Measurements from ENCODE around the gene LHX4. TPM values are rescaled to one million over a fixed set of nuclear protein-coding genes. Genes with fewer than 3 reads are reported as not detected.

The LHX4 gene
- total and polyA plus RNA-seq, 9 of the 15 experiments (the other 6 are each of a cell fraction or from before 2014, with no cell fraction given) = 0.01 to 0.11 (median 0.07) TPM; not detected in 5

DNA sequence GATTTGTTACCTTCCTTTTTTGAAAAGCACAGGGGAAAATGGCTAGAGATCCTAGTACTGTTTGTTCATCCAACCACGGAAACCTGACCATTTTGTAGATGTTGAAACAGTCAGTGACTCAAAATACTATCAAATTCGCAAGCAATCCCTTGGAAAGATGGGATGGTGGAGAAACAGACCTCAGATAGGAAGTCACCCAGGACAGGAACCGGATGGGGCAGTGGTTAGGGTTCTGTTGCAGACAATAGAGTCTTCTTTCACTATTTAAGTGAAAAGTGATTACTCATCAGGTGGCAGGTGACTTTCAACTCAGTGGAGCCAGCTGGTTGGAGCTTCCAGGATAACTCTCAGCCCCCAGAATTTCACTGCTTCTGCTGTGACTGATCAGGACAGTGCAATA lies 17.0 kb downstream of the LHX4 start:
- no peak for ATAC-seq
- FAIRE-seq = peak; percentile 15
- DNase-seq (ENCODE audit: extremely low read depth in 1 of 4, low spot score in 3 of 4) = no peak
- 4% methylated on average over 3 of the region's 3 CpGs for WGBS (ENCODE audit: insufficient coverage, low coverage, missing lambda C conversion rate)
- in situ Hi-C loops (cut with MboI) (loop anchor here (5.0 kb wide), 1 partner anchor 60 kb away; no protein-coding TSS in a partner anchor), intact Hi-C loops (cut with micrococcal nuclease) (no loop called here)
- no peak overlapping the region for H3K4me3 ChIP-seq
- H3K79me2 ChIP-seq (ENCODE audit: control insufficient read depth, insufficient read depth, low read length) = no peaks in the 10 kb centered on the region
- no peak overlapping the region for H3K9ac ChIP-seq (ENCODE audit: insufficient read depth in 1 of 2, low read depth in 2 of 2, low read length in 2 of 2)
- H3K36me3 ChIP-seq (ENCODE audit: control insufficient read depth, insufficient read depth, low read length) = no peaks in the 10 kb centered on the region
- H3K4me2 ChIP-seq (ENCODE audit: insufficient read depth, low read length) = no peak overlapping the region
- BruUV-seq (replicated peaks) = no TSS peak
- H3K27ac ChIP-seq (ENCODE audit: extremely low read depth, low read depth, low read length) = no peak overlapping the region
- peaks cover 0 to 7% of the 10 kb centered on the region in 2 experiments; a peak in 2 of 5 replicates for H3K4me1 ChIP-seq (replicated peaks in 1 of 2; ENCODE audit: control insufficient read depth in 2 of 2, insufficient read depth in 2 of 2, low read length in 2 of 2)
- peaks cover 4% of the 10 kb centered on the region; the same call in 1 of the 2 replicates for H4K20me1 ChIP-seq (replicated peaks; ENCODE audit: control insufficient read depth, insufficient read depth, low read length)
- no peaks in the 10 kb centered on the region for H3K9me3 ChIP-seq (replicated peaks; ENCODE audit: control insufficient read depth, insufficient read depth, low read depth, low read length)
- ChIA-PET POLR2A (interaction anchor here (1.0 to 1.4 kb wide), 3 partner anchors 12 to 50 kb away, joined by 3 to 4 read pairs (median 3); no protein-coding TSS in a partner anchor), CTCF (ENCODE audit: low intra/inter-chr PET ratio) (no interaction called here)
- no peaks in the 10 kb centered on the region for H3K9me1 ChIP-seq (ENCODE audit: control insufficient read depth, insufficient read depth, low read length)
- H2AFZ ChIP-seq (ENCODE audit: low read depth, low read length) = no peak overlapping the region
- H3K27me3 ChIP-seq (ENCODE audit: control insufficient read depth in 2 of 2, insufficient read depth in 2 of 2, low read length in 2 of 2) = peaks cover 7 to 30% of the 10 kb centered on the region in 2 experiments; a peak in 3 of 5 replicates
- TF ChIP-seq MEIS2 (IDR thresholded peaks at IDR 0.05; ENCODE audit: partially characterized antibody) (peak; percentile 22), ZNF316 (IDR thresholded peaks at IDR 0.05) (peak; percentile 33; the same call in 1 of the 2 replicates), ZNF740 (CRISPR knock-in tag; IDR thresholded peaks at IDR 0.05) (no peak), ZNF740 (tag; IDR thresholded peaks at IDR 0.05) (no peak)

DNA sequence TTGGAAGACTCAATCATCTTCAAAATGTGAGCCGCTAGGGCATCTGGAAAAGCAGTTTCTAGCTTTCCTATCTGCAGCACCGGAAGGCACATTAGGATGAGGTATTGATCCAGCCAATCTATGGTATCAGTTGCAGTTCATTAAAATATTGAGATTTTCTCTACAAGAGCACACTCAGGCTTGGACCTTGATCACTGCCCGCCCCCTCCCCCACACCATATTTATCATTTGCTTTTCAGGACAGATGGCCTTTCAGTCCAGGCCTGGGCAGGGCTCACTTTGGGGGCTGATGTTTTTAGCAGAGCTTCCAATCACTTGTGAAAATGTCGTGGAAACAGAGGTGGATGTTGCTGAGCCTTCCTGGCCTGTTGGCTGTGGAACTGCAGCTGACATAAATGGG lies 17.5 kb downstream of the LHX4 start:
- WGBS (ENCODE audit: insufficient coverage, low coverage, missing lambda C conversion rate) = 25% methylated on average over 4 of the region's 4 CpGs
- BruUV-seq (replicated peaks) = no TSS peak
- Histone ChIP-seq H3K9ac (ENCODE audit: insufficient read depth in 1 of 2, low read depth in 2 of 2, low read length in 2 of 2) (no peak overlapping the region), H3K79me2 (ENCODE audit: control insufficient read depth, insufficient read depth, low read length) (no peaks in the 10 kb centered on the region), H3K4me2 (ENCODE audit: insufficient read depth, low read length) (no peak overlapping the region), H3K27ac (ENCODE audit: extremely low read depth, low read depth, low read length) (no peak overlapping the region), H3K4me3 (no peak overlapping the region), H3K9me1 (ENCODE audit: control insufficient read depth, insufficient read depth, low read length) (no peaks in the 10 kb centered on the region), H3K27me3 (ENCODE audit: control insufficient read depth in 2 of 2, insufficient read depth in 2 of 2, low read length in 2 of 2) (peaks cover 3 to 26% of the 10 kb centered on the region in 2 experiments; a peak in 2 of 5 replicates), H3K4me1 (replicated peaks in 1 of 2; ENCODE audit: control insufficient read depth in 2 of 2, insufficient read depth in 2 of 2, low read length in 2 of 2) (peaks cover 0 to 7% of the 10 kb centered on the region in 2 experiments; a peak in 2 of 5 replicates), H4K20me1 (replicated peaks; ENCODE audit: control insufficient read depth, insufficient read depth, low read length) (peaks cover 4% of the 10 kb centered on the region; the same call in 1 of the 2 replicates), H2AFZ (ENCODE audit: low read depth, low read length) (no peak overlapping the region), H3K9me3 (replicated peaks; ENCODE audit: control insufficient read depth, insufficient read depth, low read depth, low read length) (no peaks in the 10 kb centered on the region), H3K36me3 (ENCODE audit: control insufficient read depth, insufficient read depth, low read length) (no peaks in the 10 kb centered on the region)
- DNase-seq (ENCODE audit: extremely low read depth in 1 of 4, low spot score in 3 of 4) = no peak
- CTCF ChIA-PET (ENCODE audit: low intra/inter-chr PET ratio) = no interaction called here
- intact Hi-C loops (cut with micrococcal nuclease) = no loop called here
- in situ Hi-C loops (cut with MboI) = loop anchor here (5.0 kb wide), 1 partner anchor 60 kb away; no protein-coding TSS in a partner anchor
- no peak for FAIRE-seq
- POLR2A ChIA-PET = interaction anchor here (1.0 to 1.4 kb wide), 3 partner anchors 12 to 51 kb away, joined by 3 to 4 read pairs (median 3); no protein-coding TSS in a partner anchor
- TF ChIP-seq PCBP1 (IDR thresholded peaks at IDR 0.05; ENCODE audit: low read depth, low read length, poor library complexity, severe bottlenecking) = no peak
- no peak for TF ChIP-seq PML (IDR thresholded peaks at IDR 0.05; ENCODE audit: low read length)
- no peak for TF ChIP-seq ZNF79 (CRISPR knock-in tag; IDR thresholded peaks at IDR 0.05; ENCODE audit: low read depth)
- TF ChIP-seq ZNF41 (CRISPR knock-in tag; conservative IDR thresholded peaks at IDR 0.05) = no peak
- TF ChIP-seq GABPB1 (CRISPR knock-in tag; IDR thresholded peaks at IDR 0.05) = no peak
- no peak for TF ChIP-seq ZNF778 (CRISPR knock-in tag; IDR thresholded peaks at IDR 0.05)
- no peak for TF ChIP-seq ZNF274 (IDR thresholded peaks at IDR 0.05; ENCODE audit: borderline replicate concordance, low read depth, low read length)
- ATAC-seq = no peak

Data from K562 (cell line).